GM10248 (cell line): Measurements from ENCODE around the gene LDLRAD4.

Experiments
- CTCF ChIA-PET: fragments of 300-600 bp; sonication (Branson Sonifier 250); formaldehyde crosslinking; extraction: SDS; loops from one replicate; lab custom pipeline; 2021; ENCODE audit warnings: antibody characterized with exemption; lab: Yijun Ruan, JAX
- POLR2A ChIA-PET: fragments of 350-650 bp; sonication (Branson Sonifier 250); formaldehyde crosslinking; extraction: SDS; loops from one replicate; lab custom pipeline; 2020; ENCODE audit warnings: antibody characterized with exemption; lab: Yijun Ruan, JAX
- DNase-seq: peaks from one replicate; pipeline ENCODE4 v3.0.0; 2012; ENCODE audit errors: extremely low spot score
- TF ChIP-seq, protein P1 (sequence below): IDR thresholded peaks from 2 replicates; pipeline ENCODE4 v1.5.1; 2012; ENCODE audit warnings: mild to moderate bottlenecking, low read depth; ENCODE audit errors: extremely low read depth, missing control alignments, control extremely low read depth

LDLRAD4 gene

GRCh38 chr18:13401404-13401803 is 182.8 kb downstream of the LDLRAD4 start:
- ChIA-PET CTCF (no interaction called here), POLR2A (no interaction called here)
- TF ChIP-seq, protein P1, sequence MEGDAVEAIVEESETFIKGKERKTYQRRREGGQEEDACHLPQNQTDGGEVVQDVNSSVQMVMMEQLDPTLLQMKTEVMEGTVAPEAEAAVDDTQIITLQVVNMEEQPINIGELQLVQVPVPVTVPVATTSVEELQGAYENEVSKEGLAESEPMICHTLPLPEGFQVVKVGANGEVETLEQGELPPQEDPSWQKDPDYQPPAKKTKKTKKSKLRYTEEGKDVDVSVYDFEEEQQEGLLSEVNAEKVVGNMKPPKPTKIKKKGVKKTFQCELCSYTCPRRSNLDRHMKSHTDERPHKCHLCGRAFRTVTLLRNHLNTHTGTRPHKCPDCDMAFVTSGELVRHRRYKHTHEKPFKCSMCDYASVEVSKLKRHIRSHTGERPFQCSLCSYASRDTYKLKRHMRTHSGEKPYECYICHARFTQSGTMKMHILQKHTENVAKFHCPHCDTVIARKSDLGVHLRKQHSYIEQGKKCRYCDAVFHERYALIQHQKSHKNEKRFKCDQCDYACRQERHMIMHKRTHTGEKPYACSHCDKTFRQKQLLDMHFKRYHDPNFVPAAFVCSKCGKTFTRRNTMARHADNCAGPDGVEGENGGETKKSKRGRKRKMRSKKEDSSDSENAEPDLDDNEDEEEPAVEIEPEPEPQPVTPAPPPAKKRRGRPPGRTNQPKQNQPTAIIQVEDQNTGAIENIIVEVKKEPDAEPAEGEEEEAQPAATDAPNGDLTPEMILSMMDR = no peak
- DNase-seq = no peak

- ChIA-PET CTCF (no interaction called here), POLR2A (no interaction called here)
- no peak for DNase-seq
- TF ChIP-seq, protein P1 = no peak
Observed at GRCh38 chr18:13401826-13402225, 183.3 kb downstream of the LDLRAD4 start.

- CTCF ChIA-PET = no interaction called here
- TF ChIP-seq, protein P1 = no peak
- DNase-seq = no peak
- POLR2A ChIA-PET = no interaction called here
Observed at GRCh38 chr18:13403786-13404549, 185.4 kb downstream of the LDLRAD4 start.

DNA sequence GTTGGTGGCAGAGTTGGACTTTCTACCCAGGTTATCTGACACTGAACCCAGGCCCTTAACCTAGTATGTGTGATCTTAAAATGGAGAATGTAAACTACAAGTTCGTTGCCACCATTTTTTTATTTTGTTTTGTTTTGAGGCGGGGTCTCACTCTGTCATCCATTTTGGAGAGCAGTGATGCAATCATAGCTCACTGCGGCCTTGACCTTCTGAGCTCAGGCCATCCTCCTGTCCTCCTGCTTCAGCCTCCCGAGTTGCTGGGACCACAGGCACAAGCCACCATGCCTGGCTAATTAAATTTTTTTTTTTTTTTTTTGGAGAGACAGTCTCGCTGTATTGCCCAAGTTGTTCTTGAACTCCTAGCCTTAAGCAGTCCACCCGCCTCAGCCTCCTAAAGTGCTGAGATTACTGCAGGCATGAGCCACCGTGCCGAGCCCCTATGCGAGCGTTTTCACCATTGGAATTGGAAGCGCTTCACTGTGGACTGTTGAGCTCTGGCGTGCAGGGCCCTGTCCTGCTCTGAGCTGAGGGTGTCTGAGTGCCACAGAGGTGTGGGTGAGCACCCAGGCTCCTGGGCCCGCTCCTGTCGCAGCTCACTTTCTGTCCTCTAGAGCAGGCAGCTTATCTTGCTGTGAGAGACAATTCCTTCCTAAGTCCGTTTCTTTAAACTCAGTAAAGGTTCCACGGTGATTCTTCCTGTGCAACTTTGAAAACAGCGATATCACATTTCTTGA is 186.9 kb downstream of the LDLRAD4 start:
- TF ChIP-seq, protein P1 = no peak
- no peak for DNase-seq
- CTCF ChIA-PET = no interaction called here
- POLR2A ChIA-PET = no interaction called here

GRCh38 chr18:13406049-13406615 is 187.6 kb downstream of the LDLRAD4 start:
- TF ChIP-seq, protein P1 = no peak
- CTCF ChIA-PET = no interaction called here
- no peak for DNase-seq
- POLR2A ChIA-PET = no interaction called here

- POLR2A ChIA-PET = no interaction called here
- TF ChIP-seq, protein P1 = no peak
- no peak for DNase-seq
- CTCF ChIA-PET = no interaction called here
Observed at GRCh38 chr18:13406736-13407135, 188.2 kb downstream of the LDLRAD4 start.
